ENCODE measurements around the gene ZNF804B. TPM values are rescaled to one million over a fixed set of nuclear protein-coding genes. Genes with fewer than 3 reads are reported as not detected.

ZNF804B gene
- total RNA-seq, 1 donor from 2014 or later: not detected

- ATAC-seq (no peak), DNase-seq (ENCODE audit: low spot score) (no peak)
These were observed 204.9 kb downstream of the ZNF804B start for GRCh38 chr7:88964418-88964817.

GRCh38 chr7:88965371-88965770, 205.9 kb downstream of the ZNF804B start:
- ATAC-seq: no peak
- DNase-seq (ENCODE audit: low spot score): no peak

- DNase-seq (ENCODE audit: low spot score): no peak
- no peak for ATAC-seq
These were observed 207.9 kb downstream of the ZNF804B start for GRCh38 chr7:88967432-88967831.

- DNase-seq (ENCODE audit: low spot score) (no peak), ATAC-seq (no peak)
These were observed 209.7 kb downstream of the ZNF804B start for GRCh38 chr7:88969167-88969566.

GRCh38 chr7:88985295-88985694, 225.8 kb downstream of the ZNF804B start:
- no peak for DNase-seq (ENCODE audit: low spot score)
- ATAC-seq: no peak

- ATAC-seq (no peak), DNase-seq (ENCODE audit: low spot score) (no peak)
These were observed 241.8 kb downstream of the ZNF804B start for GRCh38 chr7:89001306-89001705.

GRCh38 chr7:89002981-89003956, 243.8 kb downstream of the ZNF804B start:
- peak; percentile 26 for ATAC-seq
- DNase-seq (ENCODE audit: low spot score): no peak

- no peak for DNase-seq (ENCODE audit: low spot score)
- no peak for ATAC-seq
These were observed 252.5 kb downstream of the ZNF804B start for GRCh38 chr7:89012016-89012415.

GRCh38 chr7:89017695-89018094, 258.2 kb downstream of the ZNF804B start:
- DNase-seq (ENCODE audit: low spot score): no peak
- no peak for ATAC-seq

GRCh38 chr7:89021741-89022140, 262.2 kb downstream of the ZNF804B start:
- no peak for ATAC-seq
- no peak for DNase-seq (ENCODE audit: low spot score)

- ATAC-seq (no peak), DNase-seq (ENCODE audit: low spot score) (no peak)
These were observed 263.7 kb downstream of the ZNF804B start for GRCh38 chr7:89023206-89023605.

- no peak for ATAC-seq
- no peak for DNase-seq (ENCODE audit: low spot score)
These were observed 264.4 kb downstream of the ZNF804B start for GRCh38 chr7:89023877-89024276.

- ATAC-seq (no peak), DNase-seq (ENCODE audit: low spot score) (no peak)
These were observed 268.3 kb downstream of the ZNF804B start for GRCh38 chr7:89027781-89028180.

GRCh38 chr7:89028319-89028718, 268.8 kb downstream of the ZNF804B start:
- no peak for DNase-seq (ENCODE audit: low spot score)
- no peak for ATAC-seq

- DNase-seq (ENCODE audit: low spot score): no peak
- ATAC-seq: no peak
These were observed 270.4 kb downstream of the ZNF804B start for GRCh38 chr7:89029864-89030263.

- no peak for ATAC-seq
- no peak for DNase-seq (ENCODE audit: low spot score)
These were observed 281.7 kb downstream of the ZNF804B start for GRCh38 chr7:89041240-89041639.

- no peak for DNase-seq (ENCODE audit: low spot score)
These were observed 283.4 kb downstream of the ZNF804B start for GRCh38 chr7:89042940-89043339.

GRCh38 chr7:89049043-89049442, 289.5 kb downstream of the ZNF804B start:
- ATAC-seq (no peak), DNase-seq (ENCODE audit: low spot score) (no peak)

More at GRCh38 chr7:89042940-89043339, 283.4 kb downstream of the ZNF804B start:
- ATAC-seq: no peak

GRCh38 chr7:89053130-89053529, 293.6 kb downstream of the ZNF804B start:
- ATAC-seq: no peak
- DNase-seq (ENCODE audit: low spot score): no peak

GRCh38 chr7:89054361-89054760, 294.9 kb downstream of the ZNF804B start:
- no peak for DNase-seq (ENCODE audit: low spot score)

GRCh38 chr7:89060234-89060633, 300.7 kb downstream of the ZNF804B start:
- no peak for ATAC-seq

More at GRCh38 chr7:89054361-89054760, 294.9 kb downstream of the ZNF804B start:
- no peak for ATAC-seq

GRCh38 chr7:89064831-89065230, 305.3 kb downstream of the ZNF804B start:
- ATAC-seq (no peak), DNase-seq (ENCODE audit: low spot score) (no peak)

More at GRCh38 chr7:89060234-89060633, 300.7 kb downstream of the ZNF804B start:
- DNase-seq (ENCODE audit: low spot score): no peak
